ENCODE results near the gene IFIH1. TPM values are rescaled to one million over a fixed set of nuclear protein-coding genes. Genes with fewer than 3 reads are reported as not detected.

IFIH1 gene
- total and polyA plus RNA-seq, 2 of the 8 experiments (the other 6 are each of a cell fraction or from before 2014, with no cell fraction given): 0.32 to 2.0 TPM

- TF ChIP-seq KDM4A (IDR thresholded peaks at IDR 0.05; ENCODE audit: low read depth, low read length, severe bottlenecking) (no peak), POLR2A (IDR thresholded peaks at IDR 0.05; ENCODE audit: control extremely low read depth in 1 of 2, low read depth in 2 of 2, low read length in 2 of 2) (no peak), EZH2 (IDR thresholded peaks at IDR 0.05; ENCODE audit: low read depth, low read length, severe bottlenecking) (no peak), SAP30 (IDR thresholded peaks at IDR 0.05; ENCODE audit: insufficient read depth, insufficient replicate concordance, low read length) (no peak)
Observed at GRCh38 chr2:162261032-162261945, 57.2 kb downstream of the IFIH1 start (continued).

Measured in H1 (cell line).